Measurements from ENCODE around the gene TFCP2. TPM values are rescaled to one million over a fixed set of nuclear protein-coding genes. Genes with fewer than 3 reads are reported as not detected.
"Not testable (repeated sequence)": the region's sequence is repeated elsewhere in the genome, so short reads cannot be mapped to it uniquely, and the experiment has no call there.

Gene TFCP2
- total and polyA plus RNA-seq, 12 donors: 9.4 to 28.7 (median 17.1) TPM

GRCh38 chr12:51082561-51083125, 90.3 kb downstream of the TFCP2 start:
- peak; percentile 24 to 68 (median 26) for DNase-seq
- no peaks in the 10 kb centered on the region for H3K27me3 ChIP-seq
- WGBS, 4 donors: 0 to 1% (median 1%) methylated on average over 18 of the region's 18 CpGs

GRCh38 chr12:51081421-51081820, 91.5 kb downstream of the TFCP2 start:
- Histone ChIP-seq H3K36me3 (replicated peaks in 1 of 2) (no peaks in the 10 kb centered on the region), H3K9me3 (replicated peaks in 1 of 3) (no peaks in the 10 kb centered on the region), H3K4me3 (no peak overlapping the region), H3K27ac (peak overlapping the region in 1 of 5 donors; percentile 87), H3K4me1 (replicated peaks in 1 of 2) (peaks cover 0 to 35% of the 10 kb centered on the region in 2 donors), H3K27me3 (no peaks in the 10 kb centered on the region)
- no peak for DNase-seq
- no peak for TF ChIP-seq CTCF (IDR thresholded peaks at IDR 0.05)
- no peak for TF ChIP-seq POLR2A (IDR thresholded peaks at IDR 0.05)
- 43 to 64% (median 51%) methylated on average over 1 of the region's 1 CpG for WGBS, 4 donors
- intact Hi-C loops (cut with DNase I): no loop called here

More at GRCh38 chr12:51082561-51083125, 90.3 kb downstream of the TFCP2 start:
- no peaks in the 10 kb centered on the region for H3K9me3 ChIP-seq (replicated peaks in 1 of 3)
- peak overlapping the region; percentile 83 to 93 (median 91) for H3K4me3 ChIP-seq
- TF ChIP-seq CTCF (IDR thresholded peaks at IDR 0.05) (no peak), POLR2A (IDR thresholded peaks at IDR 0.05) (no peak)
- H3K4me1 ChIP-seq (replicated peaks in 1 of 2): peaks cover 0 to 23% of the 10 kb centered on the region in 2 donors
- peak overlapping the region; percentile 76 to 95 (median 90) for H3K27ac ChIP-seq
- H3K36me3 ChIP-seq (replicated peaks in 1 of 2): no peaks in the 10 kb centered on the region
- intact Hi-C loops (cut with DNase I): no loop called here

GRCh38 chr12:51080136-51080535, 92.8 kb downstream of the TFCP2 start:
- Histone ChIP-seq H3K27me3 (no peaks in the 10 kb centered on the region), H3K4me3 (no peak overlapping the region), H3K9me3 (replicated peaks in 1 of 3) (no peaks in the 10 kb centered on the region), H3K4me1 (replicated peaks in 1 of 2) (peaks cover 0 to 48% of the 10 kb centered on the region in 2 donors), H3K27ac (no peak overlapping the region), H3K36me3 (replicated peaks in 1 of 2) (no peaks in the 10 kb centered on the region)
- WGBS, 4 donors: 67 to 77% (median 73%) methylated on average over 4 of the region's 4 CpGs
- intact Hi-C loops (cut with DNase I): no loop called here
- TF ChIP-seq CTCF (IDR thresholded peaks at IDR 0.05) (no peak), POLR2A (IDR thresholded peaks at IDR 0.05) (no peak)
- peak in 1 of 7 donors; percentile 13 for DNase-seq

GRCh38 chr12:51078866-51079265, 94.1 kb downstream of the TFCP2 start:
- WGBS, 4 donors: 97 to 99% (median 97%) methylated on average over 6 of the region's 6 CpGs
- intact Hi-C loops (cut with DNase I): not testable (repeated sequence)
- peaks cover 0 to 48% of the 10 kb centered on the region in 2 donors for H3K4me1 ChIP-seq (replicated peaks in 1 of 2)

GRCh38 chr12:51078346-51078745, 94.6 kb downstream of the TFCP2 start:
- H3K4me1 ChIP-seq (replicated peaks in 1 of 2): peaks cover 0 to 48% of the 10 kb centered on the region in 2 donors

More at GRCh38 chr12:51078866-51079265, 94.1 kb downstream of the TFCP2 start:
- DNase-seq: peak in 1 of 7 donors; percentile 25
- not testable (repeated sequence) for H3K27me3 ChIP-seq; H3K36me3 ChIP-seq (replicated peaks in 1 of 2); H3K4me3 ChIP-seq; H3K9me3 ChIP-seq (replicated peaks in 1 of 3); H3K27ac ChIP-seq

More at GRCh38 chr12:51078346-51078745, 94.6 kb downstream of the TFCP2 start:
- H3K27me3 ChIP-seq; H3K27ac ChIP-seq; H3K36me3 ChIP-seq (replicated peaks in 1 of 2); H3K9me3 ChIP-seq (replicated peaks in 1 of 3); intact Hi-C loops (cut with DNase I); H3K4me3 ChIP-seq; DNase-seq: not testable (repeated sequence)
- 68 to 77% (median 72%) methylated on average over 5 of the region's 5 CpGs for WGBS, 4 donors
